Upper lobe of left lung (tissue), 6 donors: ENCODE results near the gene CADPS. TPM values are rescaled to one million over a fixed set of nuclear protein-coding genes. Genes with fewer than 3 reads are reported as not detected.

Experiments used
- ATAC-seq, 2 donors: fragments of 200-7000 bp; cut with Tn5 transposase; one replicate each; pipeline ENCODE4 v1.9.1; 2022; ENCODE audit warnings: mild to moderate bottlenecking in 2 of 2, moderate library complexity in 2 of 2; ENCODE audit not compliant: low FRiP score in 2 of 2
- DNase-seq, 2 donors: peaks; one replicate each; pipeline ENCODE4 v3.0.0-alpha.2; 2019 to 2020
- H3K27ac ChIP-seq, 4 donors: fragments of 200-600 bp; sonication (generic); one replicate each; pipeline ENCODE4 v1.5.1; 2016 to 2019
- H3K27me3 ChIP-seq, 4 donors: fragments of 200-600 bp; sonication (generic); one replicate each; pipeline ENCODE4 v1.5.1; 2017 to 2019
- H3K36me3 ChIP-seq, 4 donors: fragments of 200-600 bp; sonication (generic); one replicate each; pipeline ENCODE4 v1.5.1; 2016 to 2019
- H3K4me1 ChIP-seq, 4 donors: fragments of 200-600 bp; sonication (generic); one replicate each; pipeline ENCODE4 v1.5.1; 2018 to 2019
- H3K4me3 ChIP-seq, 4 donors: fragments of 200-600 bp; sonication (generic); one replicate each; pipeline ENCODE4 v1.5.1; 2017 to 2019; ENCODE audit warnings: mild to moderate bottlenecking in 2 of 4, moderate library complexity in 1 of 4
- H3K9me3 ChIP-seq, 4 donors: fragments of 200-600 bp; sonication (generic); one replicate each; pipeline ENCODE4 v1.5.1; 2018 to 2019
- EP300 ChIP-seq, 4 donors: sonication (generic); formaldehyde crosslinking; IDR thresholded peaks; one replicate each; pipeline ENCODE4 v1.5.1; 2017; ENCODE audit warnings: antibody characterized with exemption in 4 of 4, control low read depth in 2 of 4
- POLR2A ChIP-seq, 4 donors: fragments of 450-650 bp; IDR thresholded peaks; one replicate each; pipeline ENCODE4 v1.5.1; 2016 to 2017; ENCODE audit warnings: antibody characterized with exemption in 4 of 4, mild to moderate bottlenecking in 2 of 4
- POLR2AphosphoS5 ChIP-seq, 2 donors: sonication (generic); formaldehyde crosslinking; IDR thresholded peaks; one replicate each; pipeline ENCODE4 v1.5.1; 2017; ENCODE audit warnings: antibody characterized with exemption in 2 of 2
- WGBS, 2 donors: methylation state at CpG; one replicate each; pipeline ENCODE4 v1.1.5; 2017 to 2018; 5-methylcytosine and 5-hydroxymethylcytosine counted together
- total RNA-seq, 6 donors: library from RNA; depleted of rRNA in 4 of 6; stranded (reverse); fragments of >200 nt in 4 of 6; gene quantifications; one replicate each; pipeline versions ENCODE4 v1.1.0 to v1.2.1, GENCODE V29; 2016 to 2021
- TF ChIP-seq, protein P1 (sequence below), 6 experiments: fragments of 450-650 bp in 4 of 6; fragments of 200-600 bp in 2 of 6; sonication (generic) in 2 of 6; IDR thresholded peaks; one replicate each; pipeline ENCODE4 v1.5.1; 2016 to 2019; ENCODE audit warnings: antibody characterized with exemption in 6 of 6
- donor health status: DM: no; HTN: no; CAD: no; lungs with moderate emphysema.
- donor health status: DM: no; HTN: yes; CAD: no; lungs with severe emphysema.

The CADPS gene
- total RNA-seq, 6 donors from 2014 or later: 0.29 to 1.5 (median 1.2) TPM; not detected in 3

GRCh38 chr3:62454916-62455315 lies 420.3 kb downstream of the CADPS start:
- ATAC-seq (no peak), DNase-seq (no peak)
- TF ChIP-seq POLR2A (IDR thresholded peaks at IDR 0.05): no peak
- no peak for TF ChIP-seq POLR2AphosphoS5 (IDR thresholded peaks at IDR 0.05)
- TF ChIP-seq EP300 (IDR thresholded peaks at IDR 0.05): no peak
- TF ChIP-seq, protein P1, sequence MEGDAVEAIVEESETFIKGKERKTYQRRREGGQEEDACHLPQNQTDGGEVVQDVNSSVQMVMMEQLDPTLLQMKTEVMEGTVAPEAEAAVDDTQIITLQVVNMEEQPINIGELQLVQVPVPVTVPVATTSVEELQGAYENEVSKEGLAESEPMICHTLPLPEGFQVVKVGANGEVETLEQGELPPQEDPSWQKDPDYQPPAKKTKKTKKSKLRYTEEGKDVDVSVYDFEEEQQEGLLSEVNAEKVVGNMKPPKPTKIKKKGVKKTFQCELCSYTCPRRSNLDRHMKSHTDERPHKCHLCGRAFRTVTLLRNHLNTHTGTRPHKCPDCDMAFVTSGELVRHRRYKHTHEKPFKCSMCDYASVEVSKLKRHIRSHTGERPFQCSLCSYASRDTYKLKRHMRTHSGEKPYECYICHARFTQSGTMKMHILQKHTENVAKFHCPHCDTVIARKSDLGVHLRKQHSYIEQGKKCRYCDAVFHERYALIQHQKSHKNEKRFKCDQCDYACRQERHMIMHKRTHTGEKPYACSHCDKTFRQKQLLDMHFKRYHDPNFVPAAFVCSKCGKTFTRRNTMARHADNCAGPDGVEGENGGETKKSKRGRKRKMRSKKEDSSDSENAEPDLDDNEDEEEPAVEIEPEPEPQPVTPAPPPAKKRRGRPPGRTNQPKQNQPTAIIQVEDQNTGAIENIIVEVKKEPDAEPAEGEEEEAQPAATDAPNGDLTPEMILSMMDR (IDR thresholded peaks at IDR 0.05): no peak
- 39 to 54% methylated on average over 4 of the region's 4 CpGs for WGBS, 2 donors
- Histone ChIP-seq H3K27ac (no peak overlapping the region), H3K4me3 (no peak overlapping the region), H3K9me3 (no peaks in the 10 kb centered on the region), H3K27me3 (no peaks in the 10 kb centered on the region), H3K36me3 (no peaks in the 10 kb centered on the region), H3K4me1 (no peaks in the 10 kb centered on the region)

GRCh38 chr3:62453448-62453847 lies 421.8 kb downstream of the CADPS start:
- ATAC-seq: no peak
- 91 to 96% methylated on average over 6 of the region's 6 CpGs for WGBS, 2 donors
- no peaks in the 10 kb centered on the region for H3K36me3 ChIP-seq

GRCh38 chr3:62451211-62451887 lies 423.9 kb downstream of the CADPS start:
- Histone ChIP-seq H3K27ac (no peak overlapping the region), H3K27me3 (no peaks in the 10 kb centered on the region), H3K4me1 (no peaks in the 10 kb centered on the region), H3K4me3 (no peak overlapping the region), H3K9me3 (no peaks in the 10 kb centered on the region), H3K36me3 (no peaks in the 10 kb centered on the region)
- no peak for DNase-seq
- no peak for ATAC-seq
- WGBS, 2 donors: 64 to 70% methylated on average over 8 of the region's 8 CpGs
- TF ChIP-seq POLR2AphosphoS5 (IDR thresholded peaks at IDR 0.05): no peak
- TF ChIP-seq EP300 (IDR thresholded peaks at IDR 0.05): no peak
- TF ChIP-seq, protein P1 (IDR thresholded peaks at IDR 0.05): no peak
- no peak for TF ChIP-seq POLR2A (IDR thresholded peaks at IDR 0.05)

More at GRCh38 chr3:62453448-62453847, 421.8 kb downstream of the CADPS start:
- TF ChIP-seq POLR2AphosphoS5 (IDR thresholded peaks at IDR 0.05): no peak
- TF ChIP-seq, protein P1 (IDR thresholded peaks at IDR 0.05): no peak
- no peak for TF ChIP-seq POLR2A (IDR thresholded peaks at IDR 0.05)
- no peak for TF ChIP-seq EP300 (IDR thresholded peaks at IDR 0.05)
- H3K27ac ChIP-seq: no peak overlapping the region
- no peaks in the 10 kb centered on the region for H3K27me3 ChIP-seq
- H3K4me3 ChIP-seq: no peak overlapping the region
- no peak for DNase-seq
- no peaks in the 10 kb centered on the region for H3K9me3 ChIP-seq
- H3K4me1 ChIP-seq: no peaks in the 10 kb centered on the region

DNA sequence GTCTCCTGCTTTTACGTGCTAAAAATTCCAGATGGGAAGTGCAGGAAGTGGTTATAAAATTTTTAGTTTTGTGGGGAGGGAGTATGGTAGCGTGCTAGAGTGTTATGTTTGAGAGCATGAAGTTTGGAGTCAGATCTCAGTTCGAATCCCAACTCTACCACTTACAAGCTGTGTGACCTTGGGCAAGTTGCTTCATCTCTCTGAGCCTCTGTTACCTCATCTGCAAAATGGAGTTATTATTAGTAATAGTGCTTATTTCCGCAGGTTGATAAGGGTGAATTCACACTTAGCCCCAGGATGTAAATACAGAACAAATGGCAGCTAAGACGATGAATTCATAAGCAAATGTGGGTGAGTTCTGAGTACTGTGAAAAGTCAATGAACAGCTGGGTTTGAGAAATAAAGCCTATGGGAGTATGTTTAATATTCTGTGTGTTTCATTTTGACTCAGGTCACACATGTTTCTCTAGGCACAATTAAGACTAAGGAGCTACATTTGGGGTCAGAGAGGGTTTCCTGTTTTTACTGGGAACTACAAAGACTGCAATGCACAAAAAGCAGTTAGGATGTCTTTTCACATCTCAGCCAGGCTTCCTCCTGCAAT lies 428.8 kb downstream of the CADPS start:
- WGBS, 2 donors: 81 to 87% methylated on average over 5 of the region's 5 CpGs
- Histone ChIP-seq H3K27me3 (no peaks in the 10 kb centered on the region), H3K9me3 (no peaks in the 10 kb centered on the region), H3K4me3 (no peak overlapping the region), H3K4me1 (peaks cover 0 to 3% (median 0%) of the 10 kb centered on the region in 4 donors), H3K36me3 (no peaks in the 10 kb centered on the region), H3K27ac (no peak overlapping the region)
- ATAC-seq (no peak), DNase-seq (no peak)
- TF ChIP-seq, protein P1 (IDR thresholded peaks at IDR 0.05): no peak
- no peak for TF ChIP-seq EP300 (IDR thresholded peaks at IDR 0.05)
- TF ChIP-seq POLR2AphosphoS5 (IDR thresholded peaks at IDR 0.05): no peak
- no peak for TF ChIP-seq POLR2A (IDR thresholded peaks at IDR 0.05)
